ENCODE measurements around the gene CBL.

Gene CBL

DNA sequence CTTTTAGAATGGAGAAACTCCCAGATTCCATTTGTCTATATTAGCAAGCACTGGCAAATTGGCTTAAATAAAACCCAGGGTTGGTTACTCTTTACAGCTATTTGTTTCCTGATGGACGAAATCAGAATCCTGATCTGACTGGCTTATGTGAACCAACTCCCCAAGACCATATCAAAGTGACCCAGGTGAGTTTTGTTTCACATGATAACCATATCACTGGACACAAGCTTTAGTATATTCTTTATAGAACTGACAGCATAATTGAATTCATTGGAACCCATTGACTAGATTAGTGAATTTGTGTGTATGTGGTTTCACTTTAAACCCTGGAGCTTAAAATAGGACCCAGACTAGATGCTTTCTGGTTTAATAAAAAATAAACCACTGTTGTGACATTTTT lies 71.5 kb downstream of the CBL start:
- no peak for DNase-seq

DNA sequence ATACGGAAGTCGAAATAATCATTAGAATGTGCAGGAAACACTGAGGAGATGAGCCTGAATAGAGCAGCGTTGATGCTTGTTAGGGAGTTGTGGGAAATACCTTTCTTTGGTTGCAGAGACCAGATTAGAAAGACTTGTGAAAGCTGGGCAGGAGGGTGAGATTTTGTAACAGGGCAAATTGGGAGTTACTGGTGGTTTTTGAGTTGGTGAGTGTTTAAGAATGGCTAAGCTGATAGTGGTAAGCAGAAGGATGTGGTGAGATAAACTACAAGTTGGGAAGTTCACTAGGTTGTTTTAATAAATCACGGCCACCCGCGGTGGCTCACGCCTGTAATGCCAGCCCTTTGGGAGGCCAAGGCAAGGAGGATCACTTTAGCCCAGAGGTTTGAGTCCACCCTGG lies 76.4 kb downstream of the CBL start:
- no peak for DNase-seq

DNA sequence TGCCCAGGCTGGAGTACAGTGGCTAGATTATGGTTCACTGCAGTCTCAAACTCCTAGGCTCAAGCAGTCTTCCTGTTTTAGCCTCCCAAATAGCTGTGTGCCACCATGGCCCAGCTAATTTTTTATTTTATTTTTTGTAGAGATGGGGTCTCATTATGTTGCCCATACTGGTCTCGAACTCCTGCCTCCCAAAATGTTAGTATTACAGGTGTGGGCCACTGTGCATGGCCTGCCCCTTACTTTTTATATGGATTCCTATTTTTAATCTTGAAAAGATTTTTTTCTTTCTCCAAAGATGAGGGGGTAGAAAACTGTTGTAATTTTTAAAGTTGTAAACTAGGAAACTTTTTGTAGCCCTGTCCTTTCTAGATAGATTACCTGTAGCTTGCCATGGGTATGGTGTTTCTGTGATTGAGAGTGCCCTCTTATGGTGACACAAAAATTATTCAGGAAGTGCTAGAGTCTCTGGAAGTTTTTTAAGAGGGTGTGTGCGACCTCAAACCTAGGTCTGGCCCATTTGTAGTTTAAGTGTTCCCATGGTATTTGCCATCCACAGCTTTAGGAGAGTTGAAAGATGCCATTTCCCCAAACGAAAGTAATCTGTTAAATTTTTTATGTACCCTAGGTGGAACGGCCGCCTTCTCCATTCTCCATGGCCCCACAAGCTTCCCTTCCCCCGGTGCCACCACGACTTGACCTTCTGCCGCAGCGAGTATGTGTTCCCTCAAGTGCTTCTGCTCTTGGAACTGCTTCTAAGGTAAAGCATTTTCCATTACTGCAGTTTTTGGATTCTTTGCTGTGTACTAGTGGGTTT lies 78.4 kb downstream of the CBL start:
- DNase-seq: peak; percentile 46

DNA sequence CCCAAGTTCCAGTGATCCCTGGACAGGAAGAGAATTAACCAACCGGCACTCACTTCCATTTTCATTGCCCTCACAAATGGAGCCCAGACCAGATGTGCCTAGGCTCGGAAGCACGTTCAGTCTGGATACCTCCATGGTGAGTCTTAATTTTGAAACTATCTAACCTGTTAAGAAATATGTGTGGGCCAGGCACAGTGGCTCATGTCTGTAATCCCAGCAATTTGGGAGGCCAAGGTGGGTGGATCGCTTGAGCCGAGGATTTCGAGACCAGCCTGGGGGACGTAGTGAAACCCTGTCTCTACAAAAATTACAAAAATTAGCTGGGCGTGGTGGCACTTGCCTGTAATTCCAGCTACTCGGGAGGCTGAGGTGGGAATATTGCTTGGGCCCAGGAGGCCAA lies 79.3 kb downstream of the CBL start:
- no peak for DNase-seq

DNA sequence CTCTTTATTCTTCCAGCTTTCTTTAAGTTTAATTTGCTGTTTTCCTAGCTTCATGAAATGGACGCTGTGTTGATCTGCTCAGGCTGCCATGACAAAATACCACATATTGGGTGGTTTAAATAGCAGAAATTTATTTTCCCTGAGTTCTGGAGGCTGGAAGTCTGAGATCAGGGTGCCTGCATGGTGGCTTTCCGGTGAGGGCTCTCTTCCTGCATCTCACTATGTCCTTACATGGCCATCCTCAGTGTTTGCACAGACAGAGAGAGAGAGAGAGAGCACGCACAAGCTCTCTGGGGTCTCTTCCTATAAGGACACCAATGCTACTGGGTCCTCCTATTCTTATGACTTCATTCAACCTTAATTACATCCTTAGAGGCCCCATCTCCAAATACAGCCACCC lies 82.1 kb downstream of the CBL start:
- no peak for DNase-seq

DNA sequence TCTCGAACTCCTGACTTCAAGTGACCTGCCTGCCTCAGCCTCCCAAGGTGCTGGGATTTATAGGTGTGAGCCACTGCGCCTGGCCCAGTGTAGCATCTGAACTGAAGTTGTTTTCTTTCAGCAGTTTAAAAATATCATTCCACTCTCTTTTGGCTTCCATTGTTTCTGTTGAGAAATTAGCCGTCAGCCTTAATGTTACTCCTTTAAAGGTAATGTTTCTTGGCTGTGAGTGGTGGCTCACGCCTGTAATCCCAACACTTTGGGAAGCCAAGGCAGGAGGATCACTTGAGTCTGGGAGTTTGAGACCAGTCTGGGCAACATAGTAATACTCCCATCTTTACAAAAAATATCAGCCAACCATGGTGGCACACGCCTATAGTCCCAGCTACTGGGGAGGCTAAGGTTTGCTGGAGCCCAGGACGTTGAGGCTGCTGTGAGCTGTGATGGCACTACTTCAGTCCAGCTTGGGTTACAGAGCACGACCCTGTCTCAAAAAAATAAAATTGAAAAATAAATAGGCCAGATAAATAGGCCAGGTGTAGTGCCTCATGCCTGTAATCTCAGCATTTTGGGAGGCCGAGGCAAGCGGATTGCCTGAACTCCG lies 84.9 kb downstream of the CBL start:
- no peak for DNase-seq

DNA sequence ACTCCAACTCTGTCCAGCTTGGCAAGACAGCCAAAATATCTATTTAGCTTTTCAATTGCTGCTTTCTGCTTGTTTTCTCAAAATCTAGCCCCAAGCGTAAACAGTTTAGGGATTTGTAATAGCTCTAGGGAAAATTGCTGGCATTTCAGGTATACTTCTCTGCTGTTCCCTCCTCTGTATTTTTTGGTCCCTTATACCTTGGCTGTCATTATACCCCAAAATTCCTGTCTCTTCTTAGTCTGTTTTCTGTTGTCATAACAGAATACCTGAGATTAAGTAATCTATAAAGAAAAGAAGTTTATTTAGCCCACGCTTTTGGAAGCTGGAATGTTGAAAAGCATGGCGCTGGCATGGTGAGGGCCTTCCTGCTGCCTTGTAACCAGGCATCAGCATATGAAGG lies 87.3 kb downstream of the CBL start:
- DNase-seq: no peak

DNA sequence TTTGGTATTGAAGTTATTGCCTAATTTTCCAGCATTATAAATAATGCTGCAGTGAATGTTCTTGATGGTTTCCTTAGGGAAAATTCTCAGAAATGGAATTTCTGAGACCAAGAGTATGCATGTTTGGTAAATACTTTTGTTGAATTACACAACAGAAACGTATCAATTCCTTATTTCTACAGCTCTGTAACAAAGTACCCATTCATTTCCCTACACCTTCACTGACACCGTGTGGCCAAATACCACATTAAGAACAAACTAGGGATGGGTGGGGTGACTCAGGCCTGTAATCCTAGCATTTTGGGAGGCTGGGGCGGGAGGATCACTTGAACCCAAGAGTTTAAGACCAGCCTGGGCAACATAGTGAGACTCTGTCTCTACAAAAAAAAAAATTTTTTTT lies 89.0 kb downstream of the CBL start:
- DNase-seq: peak; percentile 19

DNA sequence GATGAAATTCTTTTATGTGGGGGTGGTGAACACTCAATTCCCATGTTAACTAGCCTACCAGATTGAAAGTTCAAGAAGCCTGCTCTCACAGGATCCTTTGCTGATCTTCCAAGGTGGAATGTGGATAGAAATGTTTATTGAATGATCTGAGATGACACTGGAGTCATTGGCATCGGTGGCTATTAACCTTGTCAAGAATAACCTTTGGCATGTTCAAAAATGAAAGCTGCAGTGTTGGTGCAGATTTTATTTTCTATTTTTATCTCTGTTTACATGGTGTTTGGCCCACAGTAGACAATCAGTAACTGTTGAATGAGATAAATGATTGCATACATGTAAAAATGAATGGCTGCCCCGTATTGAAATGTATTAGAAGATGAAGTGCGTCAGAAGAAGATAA lies 91.8 kb downstream of the CBL start:
- DNase-seq: no peak

DNA sequence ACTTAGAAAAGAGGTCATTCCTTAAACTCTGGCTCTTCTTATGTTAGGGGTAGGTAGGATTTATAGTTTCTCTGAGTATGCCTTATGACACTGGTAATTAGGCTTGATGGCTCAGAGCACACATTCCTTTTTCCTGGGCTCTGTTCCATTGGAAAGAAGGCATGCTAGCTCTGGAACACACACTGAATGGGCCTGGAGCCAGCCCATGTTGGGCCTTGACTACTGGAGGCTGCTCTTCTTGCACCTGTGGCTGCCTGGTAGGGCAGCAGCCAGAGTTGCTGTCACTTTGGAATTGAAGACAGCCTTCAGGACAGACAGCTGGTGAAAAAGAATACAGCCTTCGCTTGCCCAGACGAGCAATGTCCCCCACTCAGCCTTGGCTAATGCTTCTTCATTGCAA lies 92.6 kb downstream of the CBL start:
- no peak for DNase-seq

DNA sequence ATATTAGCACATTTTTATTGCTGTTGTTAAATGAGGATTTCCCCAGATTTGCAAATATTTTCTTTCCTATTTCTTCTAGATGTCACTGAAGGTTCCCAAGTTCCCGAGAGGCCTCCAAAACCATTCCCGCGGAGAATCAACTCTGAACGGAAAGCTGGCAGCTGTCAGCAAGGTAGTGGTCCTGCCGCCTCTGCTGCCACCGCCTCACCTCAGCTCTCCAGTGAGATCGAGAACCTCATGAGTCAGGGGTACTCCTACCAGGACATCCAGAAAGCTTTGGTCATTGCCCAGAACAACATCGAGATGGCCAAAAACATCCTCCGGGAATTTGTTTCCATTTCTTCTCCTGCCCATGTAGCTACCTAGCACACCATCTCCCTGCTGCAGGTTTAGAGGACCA lies 93.3 kb downstream of the CBL start:
- no peak for DNase-seq

DNA sequence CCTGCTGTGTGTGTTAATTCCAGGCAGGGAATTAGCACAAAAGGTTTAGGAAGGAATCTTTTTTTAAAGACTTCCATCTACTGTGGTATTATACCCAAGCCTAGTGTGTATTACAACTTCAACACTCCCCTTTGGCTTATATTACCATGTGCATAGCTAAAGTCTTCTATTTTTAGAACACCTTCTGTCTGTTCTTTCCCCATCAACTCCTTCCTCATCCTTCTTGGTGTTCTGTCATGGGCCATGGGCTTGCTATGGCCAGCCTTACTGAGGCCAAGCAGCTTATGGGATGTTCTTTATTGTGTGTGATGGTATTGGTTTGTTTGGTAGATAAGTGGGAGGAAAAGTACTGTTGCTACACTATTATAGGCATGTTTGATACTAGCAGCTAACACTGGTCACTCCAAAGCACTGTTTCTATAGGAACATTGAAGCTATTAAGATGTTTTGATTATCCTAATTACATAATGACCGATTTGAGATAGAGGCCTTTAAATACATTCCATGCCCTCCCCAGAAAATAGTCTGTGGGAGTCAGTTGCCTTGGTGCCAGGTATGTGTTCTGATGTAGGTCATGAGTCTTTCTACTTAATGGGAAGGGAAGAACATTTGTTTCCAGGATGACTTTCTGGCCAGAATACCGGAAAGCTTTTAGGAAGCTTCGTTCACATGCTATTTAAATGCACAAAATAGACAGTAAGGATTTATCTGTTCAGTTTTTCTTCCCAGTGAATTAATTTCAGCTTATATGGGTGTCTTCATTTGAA lies 94.2 kb downstream of the CBL start:
- DNase-seq: no peak

DNA sequence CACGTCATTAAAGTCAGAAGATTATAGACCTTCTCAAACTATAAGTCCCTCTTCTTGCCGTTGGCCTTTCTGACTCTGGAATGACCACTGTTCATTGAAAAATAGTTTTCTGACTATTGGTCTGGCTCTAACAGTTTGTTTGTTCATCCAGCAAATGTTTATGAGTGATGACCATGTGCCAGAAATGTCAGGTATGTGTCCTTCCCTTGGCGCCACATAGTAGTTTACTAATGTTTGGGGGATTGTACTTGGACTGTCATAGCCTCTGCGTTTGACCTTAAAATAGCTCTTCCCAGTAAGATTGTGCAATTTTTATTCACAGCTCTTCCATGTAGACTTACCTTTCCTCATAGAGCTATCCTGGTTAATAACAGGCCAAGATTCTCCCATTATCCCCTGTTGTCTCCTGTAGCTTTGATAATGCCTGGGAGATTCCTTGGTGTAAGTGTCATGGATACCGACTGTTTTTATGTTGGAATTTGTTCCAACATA lies 97.1 kb downstream of the CBL start:
- no peak for DNase-seq

DNA sequence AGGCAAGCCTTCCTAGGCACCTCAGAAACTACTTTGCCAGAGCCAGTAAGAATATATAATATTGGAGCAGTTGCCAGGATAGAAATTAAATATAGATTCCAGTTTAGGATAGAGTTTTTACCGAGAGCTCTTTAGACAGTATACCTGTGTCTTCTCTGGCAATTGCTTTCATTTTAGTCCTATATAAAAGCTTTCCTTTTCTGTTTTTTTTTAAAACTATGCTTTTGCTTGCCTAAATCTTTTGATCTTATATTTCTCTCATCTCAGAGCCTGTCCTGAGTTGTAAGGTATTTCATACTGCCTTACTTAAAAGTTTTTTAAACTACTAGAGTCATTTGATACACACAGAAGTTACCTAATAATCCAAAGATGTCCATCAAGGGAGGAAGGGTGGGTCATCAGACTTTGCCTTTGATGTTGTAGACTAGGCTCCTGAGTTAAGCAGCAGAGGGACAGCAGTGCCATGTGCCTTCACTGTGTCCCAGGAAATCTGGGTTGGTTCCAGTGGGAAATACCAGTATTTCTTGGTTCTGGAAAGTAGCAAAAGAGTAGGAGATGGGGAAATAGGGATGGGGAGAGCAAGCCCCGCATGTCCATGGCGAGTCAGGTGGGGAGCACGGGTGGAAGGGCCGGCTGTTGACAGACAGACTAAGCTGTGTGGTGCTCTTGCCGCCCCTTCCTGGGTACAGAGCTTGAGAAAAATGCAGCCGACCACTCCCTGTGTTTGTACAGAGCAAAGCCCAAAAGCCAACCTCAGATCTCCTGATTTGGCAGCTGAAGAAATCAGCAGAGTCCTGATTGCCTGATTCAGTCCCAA lies 99.6 kb downstream of the CBL start:
- DNase-seq: no peak

DNA sequence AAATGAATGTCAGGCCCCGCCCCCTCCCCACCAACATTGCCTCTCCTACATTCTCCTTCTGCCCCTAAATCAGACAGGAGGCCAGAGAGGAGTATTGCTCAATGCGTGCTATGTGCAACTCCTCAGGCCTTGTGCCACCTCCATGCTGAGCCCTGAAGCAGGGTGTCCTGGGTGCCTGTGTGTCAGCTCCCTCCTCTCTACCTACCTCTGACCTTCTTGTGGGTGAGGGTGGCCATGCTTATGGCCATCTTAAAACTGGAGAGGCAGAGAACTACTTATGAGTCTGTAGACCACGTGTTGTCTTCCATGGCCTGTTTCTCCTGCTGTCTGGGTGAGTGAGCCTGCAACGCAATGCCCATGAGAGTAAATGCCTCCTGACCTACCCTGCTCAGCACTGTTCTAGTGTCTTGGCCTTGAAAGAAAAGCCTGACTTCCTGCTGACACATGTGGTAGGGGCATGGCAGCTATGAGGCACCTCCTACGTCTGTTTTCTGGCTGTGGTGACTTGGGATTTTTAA lies 100.3 kb downstream of the CBL start:
- peak; percentile 28 for DNase-seq

DNA sequence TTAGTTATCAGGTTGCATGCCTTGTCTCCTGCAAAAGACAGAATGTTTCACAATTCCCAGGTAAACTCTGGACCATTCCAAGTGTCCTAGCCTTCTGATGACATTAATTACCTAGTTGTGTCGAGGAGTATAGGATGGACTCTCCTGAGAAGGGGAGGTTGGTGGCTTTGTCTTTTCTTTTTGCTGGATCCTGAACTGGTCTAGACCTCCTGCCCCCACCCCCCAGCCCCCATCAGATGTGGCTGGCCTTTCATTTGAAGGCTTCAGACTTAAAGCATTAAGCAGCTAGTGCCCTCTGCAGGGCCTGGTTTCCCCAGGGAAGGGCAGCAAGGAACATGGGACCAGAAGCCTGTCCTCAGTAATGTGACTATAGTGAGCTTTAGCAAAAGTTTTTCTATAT lies 101.1 kb downstream of the CBL start:
- no peak for DNase-seq

DNA sequence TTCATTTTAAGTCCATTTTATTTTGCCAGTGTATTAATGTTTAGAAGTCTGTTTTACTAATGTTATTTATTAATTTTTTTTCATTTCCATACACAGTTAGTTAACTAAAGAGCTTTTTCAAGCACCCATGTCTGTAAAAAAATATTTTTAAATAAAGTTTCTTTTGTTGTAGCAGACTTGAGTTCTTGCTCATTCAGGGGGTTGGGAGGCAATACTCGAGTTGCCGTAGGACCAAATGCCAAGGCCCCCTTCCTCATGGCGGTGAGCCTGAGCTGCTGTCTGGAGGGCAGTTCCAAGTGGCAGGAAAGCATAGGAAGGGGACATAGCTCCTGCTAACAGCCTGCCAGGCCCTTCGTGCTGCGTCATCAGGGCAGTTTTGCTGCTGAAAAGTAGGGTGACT lies 101.8 kb downstream of the CBL start:
- DNase-seq: no peak

DNA sequence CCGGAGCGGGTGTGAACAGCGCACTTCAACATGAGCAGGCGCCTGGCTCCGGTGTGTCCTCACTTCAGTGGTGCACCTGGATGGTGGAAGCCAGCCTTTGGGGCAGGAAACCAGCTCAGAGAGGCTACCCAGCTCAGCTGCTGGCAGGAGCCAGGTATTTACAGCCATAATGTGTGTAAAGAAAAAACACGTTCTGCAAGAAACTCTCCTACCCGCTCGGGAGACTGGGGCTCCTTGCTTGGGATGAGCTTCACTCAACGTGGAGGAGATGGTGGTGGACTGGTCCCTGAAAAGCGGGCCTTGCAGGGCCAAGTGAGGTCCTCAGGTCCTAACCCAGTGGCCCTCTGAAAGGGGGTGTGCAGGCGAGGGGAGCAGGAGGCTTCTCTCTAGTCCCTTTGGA lies 103.3 kb downstream of the CBL start:
- no peak for DNase-seq

DNA sequence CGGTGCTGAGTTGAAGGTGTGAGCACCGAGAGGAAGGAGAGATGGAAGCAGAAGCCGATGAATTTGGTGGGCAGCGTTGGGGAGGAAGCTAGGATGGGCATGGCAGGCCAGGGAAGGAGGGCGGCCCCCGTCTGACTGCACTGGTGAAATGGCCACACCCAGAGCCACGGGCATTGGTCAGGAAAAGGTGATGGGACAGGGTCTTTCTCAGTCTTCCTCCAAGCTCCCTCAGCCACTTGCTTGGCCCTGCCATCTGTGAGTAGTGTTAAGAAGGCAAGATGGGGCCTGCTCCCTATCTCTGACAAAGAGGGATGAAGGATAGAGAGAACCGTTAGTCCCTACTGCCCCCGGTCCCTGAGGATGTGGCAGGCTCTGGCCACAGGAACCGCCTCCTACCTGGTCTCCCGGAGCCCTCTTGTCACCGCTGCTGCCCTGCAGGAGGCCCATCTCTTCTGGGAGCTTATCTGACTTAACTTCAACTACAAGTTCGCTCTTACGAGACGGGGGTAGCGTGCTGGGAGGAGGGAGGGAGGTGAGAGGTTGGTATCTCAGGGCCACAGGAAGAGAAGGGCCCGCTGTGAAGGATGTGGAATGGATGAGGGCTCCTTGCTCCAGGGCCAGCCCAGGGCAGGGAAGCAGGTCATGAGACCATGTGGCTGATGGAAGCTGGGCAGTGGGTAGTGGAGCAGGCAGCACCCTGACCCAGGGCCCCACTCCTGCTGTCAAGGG lies 104.0 kb downstream of the CBL start:
- no peak for DNase-seq

DNA sequence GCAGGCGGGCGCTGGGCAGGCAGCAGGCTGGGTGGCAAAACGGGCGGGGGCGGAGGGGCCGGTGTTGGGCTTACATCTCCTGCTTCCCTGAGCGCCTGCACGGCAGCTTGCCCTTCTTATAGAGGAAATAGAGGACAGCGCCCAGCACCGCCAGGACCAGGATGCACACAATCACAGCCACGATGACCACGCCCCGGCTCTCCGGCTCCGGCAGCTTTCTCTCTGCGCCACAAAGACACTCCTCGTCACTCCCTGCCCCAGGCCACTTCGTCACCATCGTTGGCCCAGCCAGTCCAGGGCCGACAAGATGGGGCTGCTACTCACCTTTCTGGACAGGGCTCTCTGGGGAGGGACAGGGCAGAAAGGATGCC lies 104.5 kb downstream of the CBL start:
- no peak for DNase-seq

DNA sequence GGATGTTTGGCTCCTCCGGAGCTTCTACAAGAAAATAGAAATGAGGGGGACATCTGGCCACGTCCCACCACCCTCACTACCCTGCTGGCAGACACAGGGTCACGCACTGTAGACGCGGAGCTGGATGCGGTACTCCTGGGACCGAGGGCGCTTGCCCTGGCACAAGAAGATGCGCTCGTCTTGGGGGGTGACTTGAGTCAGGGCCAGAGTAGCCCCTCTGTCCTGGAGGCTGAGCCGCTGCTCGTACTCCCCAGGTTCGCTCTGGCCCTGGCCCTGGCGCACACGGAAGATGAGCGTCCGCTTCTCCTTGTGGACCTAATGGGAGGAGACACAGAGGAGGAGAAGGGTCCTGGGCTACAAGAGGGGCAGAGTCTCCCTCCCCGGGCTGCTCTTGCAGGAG lies 108.6 kb downstream of the CBL start:
- no peak for DNase-seq

Data from fibroblast of upper back skin (primary cell).